Memory B cell (primary cell): Measurements from ENCODE around the gene NPIPB6.
A peak's percentile ranks its signal among the peaks of the same experiment; 100 is the strongest.

Source experiments
- ATAC-seq: fragments of 150-1000 bp; cut with Tn5 transposase; 2 replicates; pipeline ENCODE4 v1.10.0; 2021; ENCODE audit warnings: low read depth, mild to moderate bottlenecking, moderate library complexity
- DNase-seq, 2 donors: peaks; one replicate each; pipeline ENCODE4 v3.0.0; 2022; ENCODE audit warnings: low spot score in 2 of 2
- H3K27ac Mint-ChIP-seq: one replicate; pipeline ENCODE4 v1.8.0; 2022; ENCODE audit warnings: mild to moderate bottlenecking, moderate library complexity, mixed read lengths
- H3K27me3 Mint-ChIP-seq: one replicate; pipeline ENCODE4 v1.8.0; 2022; ENCODE audit warnings: mixed read lengths
- H3K36me3 Mint-ChIP-seq: one replicate; pipeline ENCODE4 v1.8.0; 2022; ENCODE audit warnings: mild to moderate bottlenecking, mixed read lengths
- H3K4me1 Mint-ChIP-seq: one replicate; pipeline ENCODE4 v1.8.0; 2022; ENCODE audit warnings: mixed read lengths
- H3K4me3 Mint-ChIP-seq: one replicate; pipeline ENCODE4 v1.8.0; 2022; ENCODE audit warnings: mild to moderate bottlenecking, moderate library complexity, mixed read lengths
- H3K9me3 Mint-ChIP-seq: one replicate; pipeline ENCODE4 v1.8.0; 2022; ENCODE audit warnings: mixed read lengths

Gene NPIPB6

DNA sequence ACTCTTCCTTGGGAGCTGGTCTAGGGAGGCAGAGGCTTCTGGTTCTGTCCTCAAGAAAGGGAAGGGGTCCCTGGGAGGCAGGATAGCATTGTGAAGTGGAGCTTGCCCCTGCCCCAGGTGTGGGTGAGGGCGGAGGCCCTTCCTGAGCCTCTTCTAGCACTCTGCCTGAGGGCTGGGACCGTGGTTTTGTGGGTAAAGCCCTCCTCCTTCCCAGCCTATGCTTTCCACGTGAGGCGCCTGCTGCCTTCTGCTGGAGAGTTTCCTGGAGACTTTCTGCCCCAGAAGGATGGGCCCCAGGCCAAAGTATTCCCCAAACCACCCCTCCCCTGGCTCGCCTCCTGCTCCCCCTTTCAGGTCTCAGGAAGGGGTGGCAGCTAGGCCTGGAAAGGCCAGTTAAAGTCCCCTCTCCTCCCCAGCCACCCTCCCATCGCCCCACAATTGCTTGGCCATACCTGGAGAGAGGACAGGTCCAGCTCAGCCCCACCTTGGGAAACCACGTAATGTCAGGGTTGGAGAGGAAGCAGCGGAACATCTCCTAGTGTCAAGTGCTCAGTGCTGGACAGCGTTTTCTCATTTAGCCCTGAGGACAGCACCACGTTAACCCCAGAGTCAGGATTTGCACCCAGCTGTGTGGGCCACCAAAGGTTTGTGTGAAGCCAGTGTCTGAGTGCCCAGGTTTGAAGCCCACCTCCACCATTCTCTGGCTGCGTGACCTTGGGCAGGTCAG is 65.4 kb downstream of the NPIPB6 start:
- Mint-ChIP-seq H3K36me3 (peaks cover 3% of the 10 kb centered on the region), H3K4me1 (no peaks in the 10 kb centered on the region), H3K4me3 (no peak overlapping the region), H3K9me3 (no peaks in the 10 kb centered on the region), H3K27me3 (peaks cover 14% of the 10 kb centered on the region), H3K27ac (no peak overlapping the region)
- ATAC-seq (no peak), DNase-seq (no peak)

DNA sequence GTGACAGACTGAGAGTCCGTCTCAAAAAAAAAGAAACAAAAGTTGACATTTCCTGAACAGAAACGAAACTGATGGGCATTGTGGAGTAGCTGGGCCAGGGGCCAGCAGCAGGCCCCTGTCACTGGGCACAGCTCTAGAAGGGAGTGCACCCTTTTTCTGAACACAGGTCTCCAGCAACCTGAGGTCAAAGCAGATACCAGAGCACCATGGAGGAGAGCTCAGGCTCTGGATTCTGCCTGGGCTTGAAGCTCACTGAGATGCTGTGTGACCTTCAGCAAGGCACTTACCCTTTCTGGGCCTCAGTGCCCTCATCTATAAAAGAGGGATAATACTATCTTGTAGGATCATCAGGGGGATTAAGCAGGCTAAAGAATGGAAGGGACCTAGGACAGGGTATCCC is 66.0 kb downstream of the NPIPB6 start:
- no peak for DNase-seq

DNA sequence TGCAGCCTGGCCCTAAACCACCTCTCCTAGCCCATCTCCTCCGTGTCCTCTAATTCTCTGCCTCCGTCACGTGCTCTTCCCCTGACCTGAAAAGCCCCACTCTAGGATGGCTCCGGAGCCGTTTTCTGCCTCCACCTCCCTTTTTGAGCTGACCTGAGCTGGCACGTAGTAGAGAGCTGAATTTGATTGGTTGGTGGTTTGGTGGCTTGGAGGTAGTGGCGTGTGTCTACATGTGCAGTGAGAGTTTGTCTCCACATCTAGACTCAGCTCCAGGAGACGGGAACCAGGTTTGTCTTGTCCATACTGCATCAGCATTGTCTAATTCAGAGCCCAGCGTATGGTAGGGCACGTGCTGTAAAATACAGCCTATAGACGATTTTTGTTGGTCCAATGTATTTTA is 68.0 kb downstream of the NPIPB6 start:
- Mint-ChIP-seq H3K27me3 (peaks cover 11% of the 10 kb centered on the region), H3K36me3 (peaks cover 3% of the 10 kb centered on the region), H3K27ac (no peak overlapping the region), H3K4me3 (no peak overlapping the region), H3K9me3 (no peaks in the 10 kb centered on the region), H3K4me1 (peaks cover 11% of the 10 kb centered on the region)
- ATAC-seq (no peak), DNase-seq (no peak)

More for the DNA sequence above, 66.0 kb downstream of the NPIPB6 start:
- H3K4me3 Mint-ChIP-seq = no peak overlapping the region
- no peaks in the 10 kb centered on the region for H3K9me3 Mint-ChIP-seq
- H3K4me1 Mint-ChIP-seq = peaks cover 2% of the 10 kb centered on the region
- peaks cover 11% of the 10 kb centered on the region for H3K27me3 Mint-ChIP-seq
- ATAC-seq = no peak
- peaks cover 3% of the 10 kb centered on the region for H3K36me3 Mint-ChIP-seq
- no peak overlapping the region for H3K27ac Mint-ChIP-seq

GRCh38 chr16:28294201-28294600 is 69.1 kb downstream of the NPIPB6 start:
- Mint-ChIP-seq H3K4me1 (peaks cover 12% of the 10 kb centered on the region), H3K27ac (no peak overlapping the region), H3K9me3 (no peaks in the 10 kb centered on the region), H3K36me3 (no peaks in the 10 kb centered on the region), H3K4me3 (peak overlapping the region; percentile 14), H3K27me3 (peaks cover 8% of the 10 kb centered on the region)
- DNase-seq (no peak), ATAC-seq (no peak)

DNA sequence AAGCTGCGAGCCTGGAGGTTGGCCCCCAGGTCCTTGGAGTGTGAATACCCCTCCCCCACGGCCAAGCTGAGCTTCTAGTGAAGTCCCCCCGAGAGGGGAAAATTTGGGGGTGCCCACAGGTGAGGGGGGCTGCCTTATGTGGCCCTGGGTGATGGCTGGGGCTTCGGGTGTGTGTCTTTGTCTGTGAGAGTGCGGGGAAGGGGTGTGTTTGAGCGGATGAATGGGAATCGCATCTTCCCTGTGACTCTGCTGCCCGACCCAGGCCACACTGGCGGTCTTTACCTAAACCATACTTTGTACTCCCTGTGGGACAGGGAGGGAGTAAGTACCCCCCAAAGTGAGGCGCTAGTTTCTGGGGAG is 69.7 kb downstream of the NPIPB6 start:
- peaks cover 14% of the 10 kb centered on the region for H3K4me1 Mint-ChIP-seq
- peak overlapping the region; percentile 29 for H3K4me3 Mint-ChIP-seq
- no peaks in the 10 kb centered on the region for H3K9me3 Mint-ChIP-seq
- H3K27me3 Mint-ChIP-seq = peaks cover 8% of the 10 kb centered on the region
- DNase-seq (no peak), ATAC-seq (no peak)
- H3K27ac Mint-ChIP-seq = no peak overlapping the region
- H3K36me3 Mint-ChIP-seq = no peaks in the 10 kb centered on the region

- Mint-ChIP-seq H3K4me1 (peaks cover 14% of the 10 kb centered on the region), H3K4me3 (peak overlapping the region; percentile 79), H3K36me3 (no peaks in the 10 kb centered on the region), H3K27me3 (peaks cover 8% of the 10 kb centered on the region), H3K9me3 (no peaks in the 10 kb centered on the region), H3K27ac (peak overlapping the region; percentile 60)
- DNase-seq (no peak), ATAC-seq (peak; percentile 3)
Observed at GRCh38 chr16:28292731-28293600, 70.3 kb downstream of the NPIPB6 start.
